Keratinocyte (primary cell): Measurements from ENCODE around the gene TNNT3. TPM values are rescaled to one million over a fixed set of nuclear protein-coding genes. Genes with fewer than 3 reads are reported as not detected.

Experiments
- DNase-seq: peaks from one replicate; pipeline ENCODE4 v3.0.0-alpha.2; 2011; ENCODE audit warnings: low read depth, missing footprints, low spot score
- FAIRE-seq: peaks from 2 replicates; lab custom pipeline; 2011; peaks lifted over from hg19 to GRCh38; lab: Jason Lieb, UNC
- H2AFZ ChIP-seq: 2 replicates; pipeline ENCODE4 v1.6.0; 2012; ENCODE audit warnings: low read length, control low read depth, inconsistent platforms; ENCODE audit not compliant: control insufficient read depth
- H3K27ac ChIP-seq: 2 replicates; pipeline ENCODE4 v1.5.1; 2011; ENCODE audit warnings: low read length; ENCODE audit not compliant: control insufficient read depth, insufficient read depth
- H3K27me3 ChIP-seq: 3 replicates; pipeline ENCODE4 v1.6.0; 2011; ENCODE audit warnings: low read length; ENCODE audit not compliant: control insufficient read depth, insufficient read depth; ENCODE audit errors: extremely low read depth
- H3K36me3 ChIP-seq, 2 experiments: 2 replicates in 1 of 2; 3 replicates in 1 of 2; pipeline ENCODE4 v1.5.1; 2011; ENCODE audit warnings: low read length in 2 of 2, mild to moderate bottlenecking in 1 of 2; ENCODE audit not compliant: control insufficient read depth in 2 of 2, insufficient read depth in 2 of 2; ENCODE audit errors: extremely low read depth in 1 of 2
- H3K4me1 ChIP-seq: 3 replicates; pipeline ENCODE4 v1.5.1; 2011; ENCODE audit warnings: low read length; ENCODE audit not compliant: control insufficient read depth, insufficient read depth; ENCODE audit errors: extremely low read depth
- H3K4me2 ChIP-seq: 3 replicates; pipeline ENCODE4 v1.6.0; 2011; ENCODE audit warnings: low read depth, low read length; ENCODE audit not compliant: control insufficient read depth, insufficient read depth; ENCODE audit errors: extremely low read depth
- H3K4me3 ChIP-seq, 3 experiments: fragments of 200-600 bp in 1 of 3; sonication (generic) in 1 of 3; 2 replicates in 2 of 3; 3 replicates in 1 of 3; pipeline ENCODE4 v1.5.1; 2011 to 2016; ENCODE audit warnings: low read length in 3 of 3, mild to moderate bottlenecking in 3 of 3, control low read depth in 2 of 3, inconsistent platforms in 1 of 3, low read depth in 1 of 3, mixed read lengths in 1 of 3, mixed run types in 1 of 3, moderate library complexity in 1 of 3; ENCODE audit not compliant: control insufficient read depth in 2 of 3, insufficient read depth in 2 of 3; ENCODE audit errors: extremely low read depth in 1 of 3
- H3K79me2 ChIP-seq: 2 replicates; pipeline ENCODE4 v1.6.0; 2012; ENCODE audit warnings: low read length; ENCODE audit not compliant: control insufficient read depth, insufficient read depth
- H3K9ac ChIP-seq: 3 replicates; pipeline ENCODE4 v1.6.0; 2011; ENCODE audit warnings: low read length; ENCODE audit not compliant: control insufficient read depth, insufficient read depth; ENCODE audit errors: extremely low read depth
- H3K9me1 ChIP-seq: 3 replicates; pipeline ENCODE4 v1.6.0; 2011; ENCODE audit warnings: low read length; ENCODE audit not compliant: control insufficient read depth, insufficient read depth; ENCODE audit errors: extremely low read depth
- H3K9me3 ChIP-seq: 2 replicates; pipeline ENCODE4 v1.5.1; 2012; ENCODE audit warnings: low read depth, low read length; ENCODE audit not compliant: control insufficient read depth
- H4K20me1 ChIP-seq: 3 replicates; pipeline ENCODE4 v1.6.0; 2011; ENCODE audit warnings: low read length; ENCODE audit not compliant: control insufficient read depth, insufficient read depth; ENCODE audit errors: extremely low read depth
- CTCF ChIP-seq, 3 experiments: IDR thresholded peaks in 1 of 3; conservative IDR thresholded peaks in 1 of 3; optimal IDR thresholded peaks in 1 of 3; 2 replicates in 2 of 3; 3 replicates in 1 of 3; pipeline versions ENCODE3 to v1.5.1; 2011; ENCODE audit warnings: low read length in 3 of 3, mild to moderate bottlenecking in 3 of 3, moderate library complexity in 2 of 3, control low read depth in 1 of 3, inconsistent platforms in 1 of 3; ENCODE audit not compliant: insufficient read depth in 2 of 3; ENCODE audit errors: extremely low read depth in 1 of 3
- EZH2 ChIP-seq: IDR thresholded peaks from one replicate; pipeline ENCODE4 v1.6.1; 2012; ENCODE audit warnings: inconsistent platforms, mild to moderate bottlenecking, low read length, moderate library complexity
- dilution Hi-C: fragments of 300-500 bp; cut with MboI; formaldehyde crosslinking; loops from one replicate; pipeline ENCODE4 v1.7.0; 2020; ENCODE audit warnings: low sequenced_read_pairs; ENCODE audit not compliant: extremely low pct_ligation_motif_present
- polyA plus RNA-seq, 5 experiments: library from polyadenylated mRNA; depleted of rRNA in 3 of 5; stranded (reverse) in 3 of 5; stranded (forward) in 1 of 5; unstranded in 1 of 5; fragments of >200 nt; gene quantifications; 1 replicate in 1 of 5; 2 replicates in 3 of 5; 3 replicates in 1 of 5; pipeline versions ENCODE4 v1.2.1 to v1.2.3, GENCODE V29; 2011 to 2012; ENCODE audit warnings: missing spikeins in 2 of 5, low read depth in 1 of 5, low replicate concordance in 1 of 5

The TNNT3 gene
- polyA plus RNA-seq, 1 donor (not counting 4 experiments of a cell fraction or from before 2014, with no cell fraction given), result 0.09 TPM

- Histone ChIP-seq H3K9ac (no peak overlapping the region), H3K27me3 (peaks cover 6% of the 10 kb centered on the region), H3K9me3 (no peaks in the 10 kb centered on the region), H3K4me3 (no peak overlapping the region), H3K4me1 (peaks cover 19% of the 10 kb centered on the region), H3K36me3 (no peaks in the 10 kb centered on the region), H3K4me2 (no peak overlapping the region), H3K27ac (no peak overlapping the region), H3K79me2 (no peaks in the 10 kb centered on the region), H4K20me1 (no peaks in the 10 kb centered on the region), H2AFZ (no peak overlapping the region), H3K9me1 (no peaks in the 10 kb centered on the region)
- no peak for FAIRE-seq
- dilution Hi-C loops, result no loop called here
- no peak for TF ChIP-seq CTCF (optimal IDR thresholded peaks at IDR 0.05 in 1 of 3, IDR thresholded peaks at IDR 0.05 in 1 of 3, conservative IDR thresholded peaks at IDR 0.05 in 1 of 3; ENCODE audit: extremely low read depth in 1 of 3, insufficient read depth in 2 of 3, low read length in 3 of 3)
- no peak for TF ChIP-seq EZH2
- DNase-seq, result no peak
Observed at GRCh38 chr11:1879941-1880720, 39.4 kb upstream of the TNNT3 start.

GRCh38 chr11:1880746-1881441 is 38.6 kb upstream of the TNNT3 start:
- Histone ChIP-seq H3K4me2 (no peak overlapping the region), H3K9me1 (no peaks in the 10 kb centered on the region), H3K79me2 (no peaks in the 10 kb centered on the region), H3K9me3 (no peaks in the 10 kb centered on the region), H3K4me1 (peaks cover 15% of the 10 kb centered on the region), H3K27me3 (peaks cover 6% of the 10 kb centered on the region), H3K27ac (no peak overlapping the region), H3K4me3 (no peak overlapping the region), H3K9ac (no peak overlapping the region), H2AFZ (no peak overlapping the region), H4K20me1 (no peaks in the 10 kb centered on the region), H3K36me3 (no peaks in the 10 kb centered on the region)
- dilution Hi-C loops, result no loop called here
- TF ChIP-seq EZH2 (no peak), CTCF (optimal IDR thresholded peaks at IDR 0.05 in 1 of 3, IDR thresholded peaks at IDR 0.05 in 1 of 3, conservative IDR thresholded peaks at IDR 0.05 in 1 of 3; ENCODE audit: extremely low read depth in 1 of 3, insufficient read depth in 2 of 3, low read length in 3 of 3) (no peak)
- no peak for DNase-seq
- no peak for FAIRE-seq
